Gastrocnemius medialis (tissue), 4 donors: ENCODE results near the gene RRP12. TPM values are rescaled to one million over a fixed set of nuclear protein-coding genes. Genes with fewer than 3 reads are reported as not detected.

ENCODE experiments used
- ATAC-seq, 2 donors: fragments of 150-250 bp; one replicate each; pipeline ENCODE4 v1.9.1; 2016
- DNase-seq, 2 donors: peaks; one replicate each; pipeline ENCODE4 v3.0.0-alpha.2; 2019
- H3K27ac ChIP-seq, 4 donors: fragments of 200-600 bp; sonication (generic); 1 replicate in 1 of 4; 2 replicates in 3 of 4; pipeline ENCODE4 v1.5.1; 2016 to 2018; ENCODE audit warnings: mild to moderate bottlenecking in 2 of 4, moderate library complexity in 1 of 4
- H3K27me3 ChIP-seq, 3 donors: fragments of 200-600 bp; sonication (generic) in 2 of 3; 1 replicate in 1 of 3; 2 replicates in 2 of 3; pipeline versions ENCODE4 v1.5.1 to v1.6.0; 2016 to 2019; ENCODE audit warnings: mild to moderate bottlenecking in 1 of 3, moderate library complexity in 1 of 3
- H3K36me3 ChIP-seq, 2 donors: fragments of 200-600 bp; sonication (generic) in 1 of 2; one replicate each; pipeline ENCODE4 v1.5.1; 2017 to 2018
- H3K4me1 ChIP-seq, 2 donors: fragments of 200-600 bp; sonication (generic) in 1 of 2; one replicate each; pipeline ENCODE4 v1.5.1; 2016 to 2017; ENCODE audit warnings: mild to moderate bottlenecking in 2 of 2
- H3K4me3 ChIP-seq, 4 donors: fragments of 200-600 bp; sonication (generic) in 3 of 4; 1 replicate in 1 of 4; 2 replicates in 3 of 4; pipeline ENCODE4 v1.5.1; 2016 to 2019; ENCODE audit warnings: mild to moderate bottlenecking in 2 of 4
- H3K9me3 ChIP-seq, 3 donors: fragments of 200-600 bp; sonication (generic) in 2 of 3; 1 replicate in 1 of 3; 2 replicates in 2 of 3; pipeline ENCODE4 v1.5.1; 2016 to 2019
- CTCF ChIP-seq, 5 experiments: fragments of 450-650 bp in 3 of 5; fragments of 200-600 bp in 2 of 5; sonication (generic) in 2 of 5; IDR thresholded peaks in 4 of 5; conservative IDR thresholded peaks in 1 of 5; 1 replicate in 4 of 5; 2 replicates in 1 of 5; pipeline ENCODE4 v1.5.1; 2016 to 2019; ENCODE audit warnings: antibody characterized with exemption in 5 of 5, mild to moderate bottlenecking in 3 of 5, moderate library complexity in 3 of 5
- POLR2A ChIP-seq, 2 donors: fragments of 450-650 bp; IDR thresholded peaks; one replicate each; pipeline ENCODE4 v1.6.1; 2017; ENCODE audit warnings: antibody characterized with exemption in 2 of 2, mild to moderate bottlenecking in 2 of 2, moderate library complexity in 2 of 2
- in situ Hi-C, 4 donors: fragments of 200-750 bp; cut with MboI; loops; one replicate each; pipeline versions ENCODE4 v1.15.0 to v1.8.0; 2017; ENCODE audit warnings: low sequenced_read_pairs in 4 of 4
- intact Hi-C: fragments of 100-400 bp; cut with DNase I; formaldehyde crosslinking; loops from one replicate; pipeline ENCODE4 v1.15.1; 2023; ENCODE audit warnings: low total_unique reads
- total RNA-seq, 4 donors: library from RNA; depleted of rRNA; stranded (reverse); fragments of >200 nt; gene quantifications; one replicate each; pipeline versions ENCODE4 v1.1.0 to v1.2.3, GENCODE V29; 2016

Gene RRP12
- total RNA-seq, 4 donors from 2014 or later = 41.9 to 61.4 (median 49.9) TPM

- no peak for DNase-seq
- Histone ChIP-seq H3K27me3 (no peaks in the 10 kb centered on the region), H3K36me3 (peaks cover 0 to 97% of the 10 kb centered on the region in 2 donors), H3K9me3 (no peaks in the 10 kb centered on the region), H3K27ac (no peak overlapping the region), H3K4me1 (peaks cover 0 to 6% of the 10 kb centered on the region in 2 donors), H3K4me3 (no peak overlapping the region)
- intact Hi-C loops = no loop called here
- ATAC-seq = no peak
- in situ Hi-C loops = no loop called here
- TF ChIP-seq CTCF (IDR thresholded peaks at IDR 0.05 in 4 of 5, conservative IDR thresholded peaks at IDR 0.05 in 1 of 5) (no peak), POLR2A (IDR thresholded peaks at IDR 0.05) (no peak)
These were observed 13.0 kb downstream of the RRP12 start for GRCh38 chr10:97388152-97388551.

GRCh38 chr10:97385565-97385964 lies 15.6 kb downstream of the RRP12 start:
- Histone ChIP-seq H3K9me3 (no peaks in the 10 kb centered on the region), H3K27me3 (no peaks in the 10 kb centered on the region), H3K4me3 (no peak overlapping the region), H3K27ac (no peak overlapping the region), H3K36me3 (peaks cover 0 to 96% of the 10 kb centered on the region in 2 donors), H3K4me1 (no peaks in the 10 kb centered on the region)
- intact Hi-C loops (no loop called here), in situ Hi-C loops (no loop called here)
- ATAC-seq (no peak), DNase-seq (no peak)
- TF ChIP-seq POLR2A (IDR thresholded peaks at IDR 0.05) (no peak), CTCF (IDR thresholded peaks at IDR 0.05 in 4 of 5, conservative IDR thresholded peaks at IDR 0.05 in 1 of 5) (no peak)

- no peaks in the 10 kb centered on the region for H3K27me3 ChIP-seq
- no peak for DNase-seq
- H3K27ac ChIP-seq = no peak overlapping the region
- H3K36me3 ChIP-seq = peaks cover 0 to 96% of the 10 kb centered on the region in 2 donors
- H3K9me3 ChIP-seq = no peaks in the 10 kb centered on the region
- intact Hi-C loops (no loop called here), in situ Hi-C loops (no loop called here)
- no peaks in the 10 kb centered on the region for H3K4me1 ChIP-seq
- ATAC-seq = no peak
- no peak overlapping the region for H3K4me3 ChIP-seq
- TF ChIP-seq POLR2A (IDR thresholded peaks at IDR 0.05) (no peak), CTCF (IDR thresholded peaks at IDR 0.05 in 4 of 5, conservative IDR thresholded peaks at IDR 0.05 in 1 of 5) (no peak)
These were observed 16.5 kb downstream of the RRP12 start for GRCh38 chr10:97384641-97385040.

GRCh38 chr10:97384156-97384555 lies 17.0 kb downstream of the RRP12 start:
- H3K36me3 ChIP-seq = peaks cover 0 to 96% of the 10 kb centered on the region in 2 donors
- H3K27me3 ChIP-seq = no peaks in the 10 kb centered on the region
- H3K27ac ChIP-seq = no peak overlapping the region
- ATAC-seq (no peak), DNase-seq (no peak)
- no peaks in the 10 kb centered on the region for H3K9me3 ChIP-seq
- in situ Hi-C loops = no loop called here
- H3K4me3 ChIP-seq = no peak overlapping the region
- no peaks in the 10 kb centered on the region for H3K4me1 ChIP-seq
- no peak for TF ChIP-seq CTCF (IDR thresholded peaks at IDR 0.05 in 4 of 5, conservative IDR thresholded peaks at IDR 0.05 in 1 of 5)
- TF ChIP-seq POLR2A (IDR thresholded peaks at IDR 0.05) = no peak
- intact Hi-C loops = no loop called here

GRCh38 chr10:97383159-97383558 lies 18.0 kb downstream of the RRP12 start:
- ATAC-seq (no peak), DNase-seq (no peak)
- Histone ChIP-seq H3K27me3 (no peaks in the 10 kb centered on the region), H3K4me3 (no peak overlapping the region), H3K36me3 (peaks cover 0 to 97% of the 10 kb centered on the region in 2 donors), H3K9me3 (no peaks in the 10 kb centered on the region), H3K27ac (no peak overlapping the region), H3K4me1 (no peaks in the 10 kb centered on the region)
- in situ Hi-C loops (no loop called here), intact Hi-C loops (no loop called here)
- no peak for TF ChIP-seq CTCF (IDR thresholded peaks at IDR 0.05 in 4 of 5, conservative IDR thresholded peaks at IDR 0.05 in 1 of 5)
- TF ChIP-seq POLR2A (IDR thresholded peaks at IDR 0.05) = no peak
